Measurements from ENCODE around the gene ANO3.

ANO3 gene

DNA sequence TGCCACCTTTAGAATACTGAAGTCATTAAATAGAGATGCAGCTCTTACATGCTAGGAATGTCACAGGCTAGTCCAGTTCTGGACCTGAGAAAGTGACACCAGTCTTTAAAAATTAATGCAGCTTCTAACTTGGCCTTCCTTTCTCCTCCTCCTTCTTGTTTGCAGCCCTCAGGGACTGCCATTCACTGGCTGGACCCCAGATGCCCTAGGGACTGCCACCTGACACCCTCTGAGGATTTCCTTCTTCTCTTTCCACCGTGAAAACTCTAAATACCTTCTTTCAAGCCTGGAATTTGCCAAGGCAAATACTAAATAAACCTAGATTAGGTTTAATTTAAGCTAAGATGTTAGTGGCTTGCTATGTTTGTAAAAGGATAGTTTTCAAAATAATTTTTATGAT lies 161.7 kb downstream of the ANO3 start:
- DNase-seq (ENCODE audit: low read depth) = no peak

DNA sequence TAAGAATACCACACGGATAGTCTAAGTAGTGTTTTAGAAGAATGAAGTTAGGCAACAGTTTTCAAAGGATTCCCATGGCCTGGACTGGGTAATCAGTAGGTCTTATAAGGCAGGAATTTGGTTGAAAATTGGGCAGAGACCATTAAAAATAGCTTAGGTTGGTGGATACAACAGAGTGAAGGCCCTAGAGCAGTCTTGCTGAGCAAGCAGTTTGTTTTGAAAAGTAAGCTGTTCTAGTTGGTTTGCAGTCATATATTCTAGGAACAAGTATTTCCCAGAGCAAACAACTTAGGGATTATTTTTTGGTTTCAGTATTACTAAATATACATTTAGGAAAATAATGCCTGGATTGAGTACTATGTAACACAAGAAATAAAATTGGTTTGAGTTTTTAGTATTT lies 175.3 kb downstream of the ANO3 start:
- no peak for DNase-seq (ENCODE audit: low read depth)

GRCh38 chr11:26510164-26510563 lies 178.2 kb downstream of the ANO3 start:
- no peak for DNase-seq (ENCODE audit: low read depth)

DNA sequence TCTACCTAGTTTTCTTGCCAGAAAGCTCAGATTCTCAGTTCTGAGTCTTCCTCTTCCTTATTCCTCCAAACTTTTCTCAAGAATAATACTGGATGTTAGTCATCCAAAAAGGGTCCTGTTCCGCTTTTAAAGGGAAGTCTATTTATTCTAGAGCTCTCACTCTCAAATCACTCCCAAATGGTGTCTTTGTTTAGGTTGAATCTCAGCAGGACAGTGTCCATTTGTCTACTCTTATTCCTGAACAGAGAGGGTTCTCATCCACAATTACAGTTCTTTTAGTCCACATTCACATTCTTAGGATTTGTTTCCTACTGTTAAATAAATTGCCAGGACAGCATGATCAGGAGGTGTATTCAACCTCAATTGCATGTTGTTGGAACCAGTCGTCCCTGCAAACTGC lies 178.8 kb downstream of the ANO3 start:
- no peak for DNase-seq (ENCODE audit: low read depth)

DNA sequence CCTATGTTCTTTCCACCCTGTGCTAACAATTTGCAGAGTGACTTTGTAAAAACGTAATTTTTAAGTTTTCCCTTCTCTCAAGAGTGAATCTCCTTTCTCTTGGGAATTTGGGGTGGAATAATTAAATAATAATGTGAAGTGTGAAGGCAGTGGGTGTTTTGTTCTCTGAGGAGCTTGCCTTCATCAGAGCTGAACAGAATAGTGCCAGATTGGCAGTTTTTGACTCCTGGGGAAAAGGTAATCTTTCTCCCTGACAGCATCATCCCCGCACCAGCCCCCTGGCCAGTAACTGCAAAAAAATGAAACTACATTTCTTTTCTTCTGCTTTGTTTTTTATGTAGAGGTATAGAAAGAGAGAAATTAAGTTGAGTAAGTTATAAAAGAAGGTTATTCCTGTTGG lies 180.3 kb downstream of the ANO3 start:
- DNase-seq (ENCODE audit: low read depth) = no peak

- no peak for DNase-seq (ENCODE audit: low read depth)
Observed at GRCh38 chr11:26519469-26519868, 187.5 kb downstream of the ANO3 start.

DNA sequence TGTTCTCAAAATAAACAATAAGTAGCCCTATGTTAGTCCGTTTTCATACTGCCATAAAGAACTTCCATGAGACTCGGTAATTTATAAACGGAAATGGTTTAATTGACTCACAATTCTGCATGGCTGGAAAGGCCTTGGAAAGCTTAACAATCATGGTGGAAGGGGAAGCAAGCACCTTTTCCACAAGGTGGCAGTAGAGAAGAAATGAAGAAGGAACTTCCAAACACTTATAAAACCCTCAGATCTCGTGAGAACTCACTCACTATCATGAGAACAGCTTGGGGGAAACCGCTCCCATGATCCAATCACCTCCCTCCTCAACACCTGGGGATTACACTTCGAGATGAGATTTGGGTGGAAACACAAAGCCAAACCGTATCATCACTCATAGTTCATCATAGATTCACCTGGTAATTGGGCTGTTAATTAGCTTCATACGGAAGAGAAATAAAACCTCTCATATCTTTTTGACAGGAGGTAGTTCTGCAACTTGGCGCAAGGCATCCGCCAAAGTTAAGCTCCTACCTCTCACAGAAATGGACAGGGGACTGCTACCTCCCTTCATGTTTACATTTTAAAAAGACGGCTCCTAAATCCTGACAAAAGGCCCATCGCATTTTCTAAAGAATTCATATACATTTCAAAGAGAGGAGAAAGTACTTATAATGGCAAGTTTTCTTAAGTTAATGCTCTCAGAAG lies 191.1 kb downstream of the ANO3 start:
- DNase-seq (ENCODE audit: low read depth) = no peak

DNA sequence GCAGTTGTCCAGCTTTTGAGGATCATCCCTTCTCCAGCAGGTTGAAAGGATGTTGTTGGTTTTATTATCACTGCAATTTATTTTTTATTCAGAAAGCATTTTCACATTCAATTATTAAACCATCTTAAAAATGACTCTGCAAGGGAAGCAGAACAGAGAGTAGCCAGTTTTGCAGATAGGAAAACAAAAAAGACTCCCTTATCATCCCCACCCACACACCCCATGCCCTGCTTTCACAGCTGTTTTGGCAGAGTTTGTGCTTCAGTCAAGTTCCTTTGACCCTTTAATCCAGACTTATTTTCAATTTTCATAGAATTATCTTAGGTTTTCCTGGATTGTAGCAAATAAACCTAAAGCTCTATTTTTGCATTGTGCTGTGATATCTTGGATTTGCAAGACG lies 195.8 kb downstream of the ANO3 start:
- DNase-seq (ENCODE audit: low read depth) = no peak

- DNase-seq (ENCODE audit: low read depth) = no peak
Observed at GRCh38 chr11:26537341-26537740, 205.4 kb downstream of the ANO3 start.

- no peak for DNase-seq (ENCODE audit: low read depth)
Observed at GRCh38 chr11:26539517-26539916, 207.6 kb downstream of the ANO3 start.

- no peak for DNase-seq (ENCODE audit: low read depth)
Observed at GRCh38 chr11:26541870-26542269, 209.9 kb downstream of the ANO3 start.

- DNase-seq (ENCODE audit: low read depth) = no peak
Observed at GRCh38 chr11:26549176-26549575, 217.2 kb downstream of the ANO3 start.

DNA sequence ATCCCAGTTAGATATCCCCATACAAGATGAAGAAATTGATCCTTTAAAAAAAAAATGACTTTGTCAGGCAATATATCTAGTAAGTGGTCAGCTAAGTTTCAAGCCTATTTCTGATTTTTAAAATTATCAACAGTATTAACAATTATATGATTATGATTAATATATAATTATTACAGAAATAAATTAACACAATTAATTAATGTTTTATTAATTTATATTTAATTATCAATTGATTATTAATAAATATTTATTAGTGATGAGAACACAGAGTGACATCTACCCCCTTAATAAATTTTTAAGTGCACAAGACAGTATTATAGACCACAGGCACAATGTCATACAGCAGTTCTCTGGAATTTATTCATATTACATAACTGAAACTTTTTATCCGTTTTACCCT lies 218.1 kb downstream of the ANO3 start:
- no peak for DNase-seq (ENCODE audit: low read depth)

DNA sequence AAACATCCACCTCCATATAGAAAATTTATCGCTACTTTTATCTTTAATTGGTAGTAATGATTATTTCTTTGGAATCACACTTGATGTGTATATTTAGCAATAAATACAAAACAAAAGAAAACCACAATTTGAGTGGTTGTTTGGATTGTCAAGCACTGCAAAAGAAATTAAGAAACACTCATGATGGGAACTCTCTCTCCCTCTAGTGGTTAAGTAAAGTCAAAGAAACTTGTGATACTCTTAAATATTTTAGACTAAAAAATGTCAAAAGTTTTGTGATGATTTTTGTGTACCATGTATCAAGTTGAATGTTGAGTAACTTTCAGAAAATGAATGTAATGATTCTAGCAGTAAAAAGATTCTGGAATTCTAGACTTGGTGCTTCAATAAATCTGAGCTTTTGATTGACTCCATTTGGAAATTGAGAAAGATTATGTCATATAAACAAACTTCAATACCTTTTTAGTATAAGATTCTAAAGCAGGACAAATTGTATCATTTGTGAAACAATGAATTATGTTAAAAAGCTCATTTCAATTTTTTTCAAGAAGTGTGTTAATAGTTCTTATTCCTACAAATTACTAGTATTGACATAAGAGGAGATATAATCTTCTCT lies 219.4 kb downstream of the ANO3 start:
- no peak for DNase-seq (ENCODE audit: low read depth)

DNA sequence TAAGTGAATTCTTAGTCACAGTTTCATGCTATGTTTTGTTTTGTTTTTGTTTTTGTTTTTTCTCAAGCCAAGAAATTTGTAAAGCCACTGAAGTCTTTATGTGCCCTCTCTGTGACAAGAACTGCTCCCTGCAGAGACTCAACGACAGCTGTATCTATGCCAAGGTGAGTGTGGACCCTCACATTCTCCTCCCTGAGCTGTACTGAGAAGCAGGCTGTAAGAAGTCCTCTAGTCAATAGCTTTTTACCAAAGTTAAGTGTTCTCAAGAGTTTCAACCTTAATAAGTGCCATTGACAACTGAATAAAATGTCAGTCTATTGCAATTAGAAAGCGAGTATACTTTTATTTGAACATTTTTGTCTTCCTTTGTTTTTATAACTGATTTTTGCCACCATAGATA lies 221.3 kb downstream of the ANO3 start:
- DNase-seq (ENCODE audit: low read depth) = no peak

DNA sequence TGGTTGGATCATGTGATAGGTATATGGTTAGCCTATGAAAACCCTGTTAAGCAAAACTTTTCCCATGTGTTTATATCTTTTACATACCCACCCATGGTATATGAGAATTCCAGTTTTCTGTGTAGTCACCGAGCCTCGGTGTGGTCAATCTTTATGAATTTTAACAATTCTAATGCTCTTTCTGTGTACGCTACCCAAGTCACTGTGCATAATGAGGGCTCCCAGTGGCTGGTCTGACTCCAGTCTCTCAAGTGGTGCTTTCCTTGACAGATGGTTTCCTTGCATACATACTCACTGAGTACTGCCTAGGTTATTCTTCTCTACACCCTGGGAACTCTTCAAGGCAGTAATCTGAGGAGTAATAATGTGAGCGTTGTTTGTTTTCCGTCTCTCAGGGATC lies 222.5 kb downstream of the ANO3 start:
- DNase-seq (ENCODE audit: low read depth) = no peak

GRCh38 chr11:26556582-26556981 lies 224.7 kb downstream of the ANO3 start:
- DNase-seq (ENCODE audit: low read depth) = no peak

GRCh38 chr11:26557666-26558065 lies 225.7 kb downstream of the ANO3 start:
- no peak for DNase-seq (ENCODE audit: low read depth)

DNA sequence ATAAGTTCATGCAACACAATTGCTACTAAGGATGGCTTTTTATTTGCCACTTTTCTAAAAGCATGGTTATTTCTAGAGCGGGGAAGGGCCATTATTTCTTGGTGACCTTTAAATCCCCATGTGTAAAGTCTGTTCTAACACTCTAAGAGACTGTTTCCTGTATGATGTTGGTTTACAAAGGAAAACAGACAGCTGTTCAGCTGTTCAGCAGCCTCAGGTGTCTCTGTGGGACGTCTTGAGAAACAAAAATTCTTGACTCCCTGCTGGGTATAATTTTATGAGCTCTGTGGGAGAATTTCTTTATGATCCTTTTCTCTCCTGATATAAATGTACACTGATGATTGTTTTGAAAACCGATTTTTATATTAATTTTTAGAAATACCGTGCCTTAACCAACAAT lies 226.3 kb downstream of the ANO3 start:
- no peak for DNase-seq (ENCODE audit: low read depth)

- DNase-seq (ENCODE audit: low read depth) = no peak
Observed at GRCh38 chr11:26569646-26570045, 237.7 kb downstream of the ANO3 start.

GRCh38 chr11:26571861-26572654 lies 240.1 kb downstream of the ANO3 start, which contains the start of gene MUC15:
MUC15 (minus strand) TSS chr11:26572263; CDS start chr11:26567094, 5,169 bp downstream.
- DNase-seq (ENCODE audit: low read depth) = no peak

DNA sequence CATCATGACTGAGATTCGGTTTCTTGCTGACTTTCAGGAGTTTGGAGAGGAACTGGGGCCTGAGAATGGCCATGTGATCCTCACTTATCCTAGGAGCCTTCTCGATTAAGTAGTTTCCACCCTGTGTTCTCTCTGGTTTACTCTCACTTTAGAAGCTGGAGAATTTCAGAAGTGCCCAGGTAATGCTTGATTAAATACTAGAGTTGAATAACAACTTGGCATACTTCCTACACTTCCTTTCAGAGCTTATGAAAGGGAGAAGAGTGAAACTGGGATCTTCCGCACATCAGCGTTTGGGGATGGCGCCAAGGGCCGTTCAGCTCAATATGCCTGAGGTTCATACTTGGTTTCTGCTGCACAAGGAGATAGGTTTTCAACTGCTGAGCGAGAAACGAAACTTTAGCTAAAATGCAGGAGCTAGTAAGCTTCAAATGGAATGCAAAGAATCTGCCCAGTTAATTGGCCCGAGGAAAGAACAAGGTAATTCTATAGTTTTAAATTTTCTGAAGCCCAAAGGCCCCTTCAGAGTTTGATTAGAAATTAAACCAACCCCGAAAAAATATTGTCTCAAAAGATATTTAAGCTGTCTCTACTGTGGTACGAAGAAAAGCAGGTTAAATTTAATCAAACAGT lies 241.0 kb downstream of the ANO3 start:
- no peak for DNase-seq (ENCODE audit: low read depth)

GRCh38 chr11:26573896-26574295 lies 242.0 kb downstream of the ANO3 start:
- DNase-seq (ENCODE audit: low read depth) = no peak

All from T follicular helper cell (primary cell).